Tibial nerve (tissue), 3 donors: ENCODE measurements around the gene PET100.

ENCODE experiments used
- CTCF ChIP-seq, 5 experiments: fragments of 200-600 bp in 3 of 5; fragments of 450-650 bp in 2 of 5; sonication (generic) in 3 of 5; IDR thresholded peaks; one replicate each; pipeline ENCODE4 v1.5.1; 2016 to 2019; ENCODE audit warnings: antibody characterized with exemption in 5 of 5, mild to moderate bottlenecking in 3 of 5, moderate library complexity in 2 of 5
- POLR2A ChIP-seq, 2 donors: fragments of 450-650 bp; IDR thresholded peaks; one replicate each; pipeline ENCODE4 v1.6.1; 2017; ENCODE audit warnings: antibody characterized with exemption in 2 of 2, mild to moderate bottlenecking in 2 of 2, moderate library complexity in 2 of 2

DNA sequence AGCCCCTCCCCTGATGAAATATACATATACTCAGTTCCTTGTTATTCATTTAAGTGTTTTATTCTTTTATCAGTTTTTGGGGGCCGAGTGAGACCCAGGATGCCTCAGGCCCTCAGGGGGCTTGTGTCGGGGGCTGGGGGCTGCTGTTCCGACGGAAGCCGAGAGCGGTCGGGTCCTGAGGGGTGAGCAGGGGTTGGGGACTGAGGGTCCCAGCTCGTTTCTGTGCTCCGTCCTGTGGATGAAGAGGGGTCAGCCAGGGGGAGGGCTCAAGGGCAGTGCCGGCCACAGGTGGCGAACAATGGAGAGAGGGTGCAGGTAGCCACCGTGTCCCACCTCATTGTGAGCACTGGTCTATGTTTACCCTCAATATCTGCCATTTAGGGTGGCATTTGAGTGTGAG lies 2.0 kb downstream of the PET100 start:
- TF ChIP-seq CTCF (IDR thresholded peaks at IDR 0.05): no peak
- TF ChIP-seq POLR2A (IDR thresholded peaks at IDR 0.05): no peak
